Activated CD8-positive, alpha-beta memory T cell treated with anti-CD3 and anti-CD28 coated beads for 1 hour (primary cell): ENCODE measurements around the gene MAGOH.

ENCODE experiments used
- DNase-seq, 2 donors: peaks; one replicate each; pipeline ENCODE4 v3.0.0-alpha.2; 2020; ENCODE audit warnings: low read depth in 1 of 2; ENCODE audit errors: extremely low read depth in 1 of 2

MAGOH gene

GRCh38 chr1:53271446-53272090 is 33.2 kb upstream of the MAGOH start:
- no peak for DNase-seq

GRCh38 chr1:53270873-53271272 is 32.6 kb upstream of the MAGOH start:
- DNase-seq: no peak

GRCh38 chr1:53270107-53270506 is 31.8 kb upstream of the MAGOH start:
- no peak for DNase-seq

GRCh38 chr1:53267761-53268160 is 29.4 kb upstream of the MAGOH start:
- no peak for DNase-seq

- DNase-seq: no peak
Measured at GRCh38 chr1:53266038-53266437, 27.7 kb upstream of the MAGOH start.

- no peak for DNase-seq
Measured at GRCh38 chr1:53265581-53265980, 27.3 kb upstream of the MAGOH start.

GRCh38 chr1:53264048-53264447 is 25.7 kb upstream of the MAGOH start:
- DNase-seq: no peak

- no peak for DNase-seq
Measured at GRCh38 chr1:53262000-53262399, 23.7 kb upstream of the MAGOH start.

GRCh38 chr1:53260631-53261247 is 22.4 kb upstream of the MAGOH start:
- DNase-seq: no peak

- no peak for DNase-seq
Measured at GRCh38 chr1:53259932-53260331, 21.6 kb upstream of the MAGOH start.

GRCh38 chr1:53258216-53258615 is 19.9 kb upstream of the MAGOH start:
- DNase-seq: no peak

GRCh38 chr1:53257454-53258081 is 19.2 kb upstream of the MAGOH start:
- no peak for DNase-seq

GRCh38 chr1:53256511-53257453 is 18.5 kb upstream of the MAGOH start:
- DNase-seq: no peak

GRCh38 chr1:53255031-53255430 is 16.7 kb upstream of the MAGOH start:
- DNase-seq: no peak

GRCh38 chr1:53254011-53254640 is 15.8 kb upstream of the MAGOH start:
- DNase-seq: no peak

- no peak for DNase-seq
Measured at GRCh38 chr1:53250325-53250724, 12.0 kb upstream of the MAGOH start.

GRCh38 chr1:53249706-53250105 is 11.4 kb upstream of the MAGOH start:
- no peak for DNase-seq

- no peak for DNase-seq
Measured at GRCh38 chr1:53246261-53247134, 8.2 kb upstream of the MAGOH start.

GRCh38 chr1:53244141-53244540 is 5.8 kb upstream of the MAGOH start:
- no peak for DNase-seq

- DNase-seq: no peak
Measured at GRCh38 chr1:53242381-53242780, 4.1 kb upstream of the MAGOH start.
